GM12875 (cell line): ENCODE data around the gene AGPAT2.

Experiments
- H3K4me3 ChIP-seq: one replicate; pipeline ENCODE4 v1.5.1; 2011; ENCODE audit warnings: low read depth, low read length, control low read depth
- TF ChIP-seq, protein P1 (sequence below): IDR thresholded peaks from 2 replicates; pipeline ENCODE4 v1.5.1; 2011; ENCODE audit warnings: low read depth, mild to moderate bottlenecking, control low read depth, inconsistent platforms, low read length, moderate library complexity, borderline replicate concordance; ENCODE audit not compliant: insufficient read depth

Gene AGPAT2

DNA sequence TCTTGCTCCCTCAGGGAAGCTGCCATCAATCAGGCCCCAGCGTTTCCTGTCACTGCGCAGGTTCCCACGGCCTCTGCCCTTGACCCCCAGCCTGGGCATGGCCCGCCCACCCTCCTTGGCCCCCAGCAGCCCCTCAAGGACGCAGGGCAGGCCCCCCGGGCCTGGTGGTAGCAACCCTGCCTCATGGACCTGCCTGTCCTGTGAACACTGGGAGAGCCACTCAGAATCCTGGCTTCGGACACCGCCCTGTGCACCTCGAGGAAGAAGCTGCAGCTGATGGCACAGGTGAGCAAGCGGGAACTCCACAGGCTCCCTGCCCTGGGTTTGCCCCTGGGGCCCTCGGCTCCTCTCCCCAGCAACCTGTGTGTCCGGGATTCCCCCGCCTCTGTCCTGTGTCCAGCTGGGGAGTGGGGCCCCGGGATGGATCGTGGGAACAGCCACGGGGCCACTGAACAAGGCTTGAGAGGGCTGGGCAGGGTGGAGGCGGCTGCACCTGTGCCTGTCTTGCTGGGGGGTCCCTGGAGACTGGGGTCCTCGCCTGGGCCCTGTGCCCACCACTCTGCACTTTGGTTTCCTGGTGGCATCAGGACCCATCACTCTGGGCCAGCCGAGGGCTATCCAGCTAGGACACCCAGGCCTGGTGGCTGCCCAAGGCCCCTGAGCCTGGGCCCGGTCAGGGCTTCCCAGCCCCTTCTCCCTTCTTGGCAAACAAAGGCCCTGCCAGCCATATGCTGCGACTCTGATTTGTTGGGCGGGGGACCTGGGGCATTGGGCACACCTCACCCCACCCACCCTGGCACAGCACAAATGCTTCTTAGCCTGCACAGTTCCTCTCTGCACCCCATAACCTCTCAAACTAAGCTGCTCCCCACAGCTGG lies 58.0 kb downstream of the AGPAT2 start:
- H3K4me3 ChIP-seq: no peak overlapping the region
- TF ChIP-seq, protein P1, sequence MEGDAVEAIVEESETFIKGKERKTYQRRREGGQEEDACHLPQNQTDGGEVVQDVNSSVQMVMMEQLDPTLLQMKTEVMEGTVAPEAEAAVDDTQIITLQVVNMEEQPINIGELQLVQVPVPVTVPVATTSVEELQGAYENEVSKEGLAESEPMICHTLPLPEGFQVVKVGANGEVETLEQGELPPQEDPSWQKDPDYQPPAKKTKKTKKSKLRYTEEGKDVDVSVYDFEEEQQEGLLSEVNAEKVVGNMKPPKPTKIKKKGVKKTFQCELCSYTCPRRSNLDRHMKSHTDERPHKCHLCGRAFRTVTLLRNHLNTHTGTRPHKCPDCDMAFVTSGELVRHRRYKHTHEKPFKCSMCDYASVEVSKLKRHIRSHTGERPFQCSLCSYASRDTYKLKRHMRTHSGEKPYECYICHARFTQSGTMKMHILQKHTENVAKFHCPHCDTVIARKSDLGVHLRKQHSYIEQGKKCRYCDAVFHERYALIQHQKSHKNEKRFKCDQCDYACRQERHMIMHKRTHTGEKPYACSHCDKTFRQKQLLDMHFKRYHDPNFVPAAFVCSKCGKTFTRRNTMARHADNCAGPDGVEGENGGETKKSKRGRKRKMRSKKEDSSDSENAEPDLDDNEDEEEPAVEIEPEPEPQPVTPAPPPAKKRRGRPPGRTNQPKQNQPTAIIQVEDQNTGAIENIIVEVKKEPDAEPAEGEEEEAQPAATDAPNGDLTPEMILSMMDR: no peak

DNA sequence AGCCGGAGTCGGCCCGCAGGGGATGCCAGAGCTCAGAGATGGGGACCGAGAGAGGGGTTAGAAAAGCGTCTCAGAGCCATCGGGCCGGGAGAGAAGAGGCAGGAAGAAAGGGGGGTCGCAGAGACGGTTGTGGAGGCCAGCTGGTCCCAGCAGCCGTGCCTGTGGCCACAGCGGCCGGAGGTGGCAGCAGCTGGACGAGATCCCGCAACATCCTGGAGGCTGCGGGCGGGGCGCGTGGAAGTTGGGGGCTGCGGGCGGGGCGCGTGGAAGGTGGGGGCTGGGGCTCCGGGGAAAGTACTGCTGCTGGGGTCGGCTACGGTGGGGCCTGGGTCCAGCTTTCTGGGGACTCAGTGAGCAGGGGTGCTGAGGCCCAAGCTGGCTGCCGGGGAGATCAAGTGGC lies 59.0 kb downstream of the AGPAT2 start:
- H3K4me3 ChIP-seq: no peak overlapping the region
- TF ChIP-seq, protein P1: no peak

DNA sequence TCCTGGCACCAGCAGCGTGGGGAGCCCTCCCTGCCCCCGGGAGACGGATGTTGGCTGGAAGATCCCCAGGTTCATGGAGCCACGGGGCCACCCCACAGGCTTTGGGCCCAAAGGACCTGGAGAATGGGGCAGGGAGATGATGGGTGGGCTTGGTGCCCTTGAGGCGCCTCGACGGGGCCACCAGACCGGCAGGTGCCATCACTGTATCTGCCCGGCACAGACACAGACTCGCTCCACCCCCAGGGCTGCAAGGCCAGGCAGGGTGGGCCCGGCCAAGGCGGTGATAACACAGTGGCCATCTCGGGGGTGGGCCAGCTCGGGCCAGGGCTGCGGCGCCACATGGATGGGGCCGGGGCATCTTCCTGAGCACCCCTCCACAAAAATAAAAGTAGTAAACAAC lies 59.6 kb downstream of the AGPAT2 start:
- TF ChIP-seq, protein P1: no peak
- H3K4me3 ChIP-seq: no peak overlapping the region

DNA sequence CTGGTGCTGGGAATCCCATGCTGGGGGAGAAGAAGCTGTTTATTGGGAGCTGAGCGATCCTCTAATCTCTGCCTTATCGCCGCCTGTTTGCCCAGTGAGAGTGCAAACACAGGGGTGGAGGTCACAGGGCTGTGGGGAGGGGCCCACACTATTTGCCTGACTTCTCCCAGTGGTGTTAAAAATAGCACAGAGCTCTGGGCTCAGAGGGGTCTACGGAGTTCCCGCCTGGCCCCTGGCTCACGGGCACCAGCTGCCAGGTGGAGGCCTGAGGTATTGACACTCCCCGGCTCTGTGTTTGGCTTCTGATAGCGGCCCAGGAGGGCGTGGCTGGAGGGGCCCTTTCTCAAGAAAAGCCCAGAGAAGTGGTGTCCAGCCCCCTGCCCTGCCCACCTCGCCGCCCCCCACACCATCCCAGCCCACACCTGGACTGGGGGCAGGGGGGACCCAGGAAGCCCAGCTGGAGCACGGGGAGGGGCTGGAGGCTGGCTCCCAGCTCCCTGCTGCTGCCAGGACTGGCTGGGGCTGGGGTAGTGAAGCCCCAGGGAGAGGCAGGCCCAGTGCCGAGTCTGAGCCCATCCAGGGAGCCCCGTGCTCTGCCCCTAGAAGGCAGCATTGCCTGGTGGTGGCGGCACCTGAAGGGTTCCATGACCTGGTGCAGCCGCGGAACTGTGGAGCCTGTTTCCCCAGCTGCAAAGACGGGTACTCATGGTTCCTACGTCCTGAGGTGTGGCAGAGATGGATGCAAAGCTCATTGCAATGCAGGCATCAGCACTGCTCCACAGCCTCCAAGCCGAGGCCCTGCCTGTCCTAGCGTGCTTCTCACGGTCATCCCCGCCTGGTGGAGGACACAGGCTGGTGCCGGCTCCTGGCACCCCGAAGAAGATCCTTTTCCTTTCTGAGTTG lies 60.3 kb downstream of the AGPAT2 start:
- TF ChIP-seq, protein P1: no peak
- H3K4me3 ChIP-seq: no peak overlapping the region

DNA sequence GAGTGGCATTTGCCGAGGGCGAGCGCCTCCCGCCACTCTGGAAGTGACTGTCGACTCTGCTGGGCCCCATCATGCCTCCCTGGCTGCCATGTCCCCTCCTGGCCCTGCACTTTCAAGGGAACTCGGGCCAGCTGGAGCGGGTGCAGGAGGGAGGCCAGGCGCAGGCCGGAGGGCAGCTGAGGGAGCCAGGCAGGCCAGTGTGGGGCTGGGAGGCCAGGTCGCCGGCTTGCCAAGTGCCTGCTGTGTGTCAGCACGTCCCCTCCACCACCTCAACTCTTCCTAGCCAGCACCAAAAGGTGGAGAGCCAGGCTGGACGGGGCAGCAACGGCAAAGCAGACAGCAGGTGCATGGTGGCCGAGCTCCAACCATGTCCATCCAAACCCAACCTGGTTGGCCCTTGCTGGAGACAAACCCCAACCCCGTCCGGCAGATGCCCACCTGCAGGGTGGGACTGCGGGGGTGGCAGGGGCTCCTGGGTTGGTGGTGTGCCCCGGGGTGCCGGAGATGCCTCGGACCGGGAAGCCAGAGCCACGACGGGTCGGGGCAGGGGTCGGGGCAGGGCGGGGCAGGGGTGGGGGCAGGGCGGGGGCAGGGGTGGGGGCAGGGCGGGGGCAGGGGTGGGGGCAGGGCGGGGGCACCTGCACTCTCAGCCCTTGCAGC lies 61.1 kb downstream of the AGPAT2 start:
- H3K4me3 ChIP-seq: no peak overlapping the region
- TF ChIP-seq, protein P1: no peak

DNA sequence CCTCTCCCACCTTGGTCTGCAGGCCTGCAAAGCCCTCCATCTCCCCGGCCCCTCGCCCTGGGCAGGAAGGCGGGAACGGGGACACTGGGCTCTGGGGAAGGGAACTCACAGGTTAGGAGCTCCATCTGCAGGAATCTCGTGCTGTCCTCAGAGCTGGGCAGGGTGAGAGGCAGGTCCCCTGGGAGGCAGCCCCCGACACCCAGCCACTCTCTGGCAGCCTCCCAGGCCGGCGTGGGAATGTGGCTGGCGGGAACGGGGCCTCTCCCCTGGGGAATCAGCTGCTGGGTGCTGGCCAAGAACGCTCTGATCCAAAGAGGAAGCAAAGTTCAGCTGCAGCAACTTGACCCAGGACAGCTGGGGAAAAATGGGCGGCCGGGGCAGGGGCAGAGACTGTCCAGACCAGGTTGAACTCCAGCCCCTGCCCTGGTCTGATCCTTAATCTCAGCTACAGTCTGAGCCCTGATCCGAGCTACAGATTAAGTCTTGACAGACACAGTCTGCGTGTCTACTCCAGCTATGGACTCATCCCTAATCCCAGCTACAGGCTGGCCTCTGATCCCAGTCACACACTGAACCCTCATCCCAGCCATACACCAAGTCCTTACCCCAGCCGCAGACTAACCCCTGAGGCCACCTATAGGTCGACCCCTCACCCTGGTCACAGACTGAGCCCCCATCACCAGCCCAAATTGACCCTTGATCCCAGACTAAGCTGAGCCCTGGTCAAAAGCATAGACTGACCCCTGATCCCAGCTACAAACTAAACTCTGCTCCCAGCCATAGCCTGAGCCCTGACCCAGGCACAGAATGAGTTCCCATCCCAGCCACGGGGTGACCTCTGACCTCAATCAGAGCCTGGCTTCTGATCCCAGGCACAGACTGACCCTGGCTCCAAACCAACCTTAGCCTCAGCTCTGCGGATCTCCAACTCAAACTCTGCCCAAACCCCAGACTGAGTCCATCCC lies 61.9 kb downstream of the AGPAT2 start:
- no peak overlapping the region for H3K4me3 ChIP-seq
- TF ChIP-seq, protein P1: no peak
